ENCODE data around the gene SLITRK3.
A peak's percentile ranks its signal among the peaks of the same experiment; 100 is the strongest.
"Not testable (repeated sequence)": the region's sequence is repeated elsewhere in the genome, so short reads cannot be mapped to it uniquely, and the experiment has no call there.

SLITRK3 gene

GRCh38 chr3:165193366-165194254 lies 2.6 kb downstream of the SLITRK3 start:
- DNase-seq: peak in 22 of 42 donors; percentile 27 to 73 (median 46)
- intact Hi-C loops (cut with DNase I): no loop called here

GRCh38 chr3:165192610-165193192 lies 3.5 kb downstream of the SLITRK3 start:
- intact Hi-C loops (cut with DNase I): no loop called here
- peak in 27 of 42 donors; percentile 20 to 69 (median 41) for DNase-seq

- intact Hi-C loops (cut with DNase I): no loop called here
- DNase-seq: no peak
These were observed 4.7 kb downstream of the SLITRK3 start for GRCh38 chr3:165191491-165191890.

GRCh38 chr3:165188452-165188851 lies 7.7 kb downstream of the SLITRK3 start:
- DNase-seq: peak in 1 of 42 donors; percentile 6
- intact Hi-C loops (cut with DNase I): no loop called here

- DNase-seq: peak in 40 of 42 donors; percentile 28 to 85 (median 65)
- intact Hi-C loops (cut with DNase I): no loop called here
These were observed 10.4 kb downstream of the SLITRK3 start for GRCh38 chr3:165185707-165186327.

GRCh38 chr3:165181556-165181955 lies 14.6 kb downstream of the SLITRK3 start:
- DNase-seq: no peak
- intact Hi-C loops (cut with DNase I): no loop called here

GRCh38 chr3:165170236-165170635 lies 25.9 kb downstream of the SLITRK3 start:
- no peak for DNase-seq
- intact Hi-C loops (cut with DNase I): no loop called here

GRCh38 chr3:165169368-165169767 lies 26.8 kb downstream of the SLITRK3 start:
- DNase-seq: no peak
- intact Hi-C loops (cut with DNase I): no loop called here

- no peak for DNase-seq
- intact Hi-C loops (cut with DNase I): no loop called here
These were observed 33.3 kb downstream of the SLITRK3 start for GRCh38 chr3:165162883-165163282.

GRCh38 chr3:165159760-165160421 lies 36.3 kb downstream of the SLITRK3 start:
- intact Hi-C loops (cut with DNase I): no loop called here
- no peak for DNase-seq

- DNase-seq: no peak
- intact Hi-C loops (cut with DNase I): no loop called here
These were observed 38.2 kb downstream of the SLITRK3 start for GRCh38 chr3:165158011-165158410.

- no peak for DNase-seq
- intact Hi-C loops (cut with DNase I): no loop called here
These were observed 39.3 kb downstream of the SLITRK3 start for GRCh38 chr3:165156757-165157420.

- intact Hi-C loops (cut with DNase I): no loop called here
- DNase-seq: no peak
These were observed 47.2 kb downstream of the SLITRK3 start for GRCh38 chr3:165148876-165149441.

- intact Hi-C loops (cut with DNase I): no loop called here
- DNase-seq: no peak
These were observed 51.9 kb downstream of the SLITRK3 start for GRCh38 chr3:165144271-165144670.

GRCh38 chr3:165139918-165140317 lies 56.3 kb downstream of the SLITRK3 start:
- DNase-seq; intact Hi-C loops (cut with DNase I): not testable (repeated sequence)

Data from head of caudate nucleus (tissue), 42 donors.